Measurements from ENCODE around the gene ILKAP.

- no peak for TF ChIP-seq CTCF (IDR thresholded peaks at IDR 0.05; ENCODE audit: borderline replicate concordance, extremely low read depth, low read length, poor library complexity, severe bottlenecking)
- no peak for TF ChIP-seq EZH2 (IDR thresholded peaks at IDR 0.05; ENCODE audit: borderline replicate concordance, low read depth, low read length, severe bottlenecking)
Observed at GRCh38 chr2:238143239-238143951, 60.1 kb downstream of the ILKAP start.

Data from DND-41 (cell line).